GM12873 (cell line): ENCODE results near the gene MAP1LC3A.

ENCODE experiments used
- CTCF ChIP-seq: IDR thresholded peaks from 2 replicates; pipeline ENCODE4 v1.5.1; 2012; ENCODE audit warnings: low read depth, mild to moderate bottlenecking, moderate library complexity, low read length, control low read depth; ENCODE audit not compliant: insufficient read depth; ENCODE audit errors: missing control alignments

MAP1LC3A gene

GRCh38 chr20:34585019-34585418 is 26.5 kb downstream of the MAP1LC3A start:
- TF ChIP-seq CTCF, result no peak

- TF ChIP-seq CTCF, result no peak
These were observed 28.1 kb downstream of the MAP1LC3A start for GRCh38 chr20:34586488-34587163.

- no peak for TF ChIP-seq CTCF
These were observed 37.1 kb downstream of the MAP1LC3A start for GRCh38 chr20:34595377-34596184.

- TF ChIP-seq CTCF, result no peak
These were observed 42.6 kb downstream of the MAP1LC3A start for GRCh38 chr20:34600892-34601653.

GRCh38 chr20:34604980-34605788 is 46.7 kb downstream of the MAP1LC3A start:
- no peak for TF ChIP-seq CTCF

GRCh38 chr20:34607066-34607465 is 48.5 kb downstream of the MAP1LC3A start:
- TF ChIP-seq CTCF, result no peak
